Measurements from ENCODE around the gene WDR20. TPM values are rescaled to one million over a fixed set of nuclear protein-coding genes. Genes with fewer than 3 reads are reported as not detected.

Gene WDR20
- total RNA-seq, 1 experiment from 2014 or later = 25.6 TPM

DNA sequence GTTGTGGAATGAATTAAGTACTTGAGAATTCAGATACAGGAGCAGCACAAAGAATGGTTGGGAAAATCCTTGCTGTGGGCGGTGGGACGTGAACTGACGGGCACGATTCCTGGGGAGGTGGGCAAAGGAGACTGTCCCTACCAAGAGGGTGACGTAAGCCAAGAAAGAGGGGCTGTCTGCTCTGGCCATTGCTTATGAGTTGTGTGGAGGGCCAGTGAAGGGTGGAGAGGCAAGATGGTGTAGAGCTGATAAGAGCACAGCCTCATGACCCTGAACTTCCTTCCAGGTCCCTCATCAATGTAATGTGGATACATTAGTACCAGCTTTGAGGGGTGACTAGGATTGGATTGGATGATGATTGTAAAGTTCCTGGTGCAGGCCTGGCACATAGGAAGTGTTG, 50.2 kb downstream of the WDR20 start (continued):
- TF ChIP-seq, protein P1, sequence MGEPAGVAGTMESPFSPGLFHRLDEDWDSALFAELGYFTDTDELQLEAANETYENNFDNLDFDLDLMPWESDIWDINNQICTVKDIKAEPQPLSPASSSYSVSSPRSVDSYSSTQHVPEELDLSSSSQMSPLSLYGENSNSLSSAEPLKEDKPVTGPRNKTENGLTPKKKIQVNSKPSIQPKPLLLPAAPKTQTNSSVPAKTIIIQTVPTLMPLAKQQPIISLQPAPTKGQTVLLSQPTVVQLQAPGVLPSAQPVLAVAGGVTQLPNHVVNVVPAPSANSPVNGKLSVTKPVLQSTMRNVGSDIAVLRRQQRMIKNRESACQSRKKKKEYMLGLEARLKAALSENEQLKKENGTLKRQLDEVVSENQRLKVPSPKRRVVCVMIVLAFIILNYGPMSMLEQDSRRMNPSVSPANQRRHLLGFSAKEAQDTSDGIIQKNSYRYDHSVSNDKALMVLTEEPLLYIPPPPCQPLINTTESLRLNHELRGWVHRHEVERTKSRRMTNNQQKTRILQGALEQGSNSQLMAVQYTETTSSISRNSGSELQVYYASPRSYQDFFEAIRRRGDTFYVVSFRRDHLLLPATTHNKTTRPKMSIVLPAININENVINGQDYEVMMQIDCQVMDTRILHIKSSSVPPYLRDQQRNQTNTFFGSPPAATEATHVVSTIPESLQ (CRISPR knock-in tag; IDR thresholded peaks at IDR 0.05) = no peak

DNA sequence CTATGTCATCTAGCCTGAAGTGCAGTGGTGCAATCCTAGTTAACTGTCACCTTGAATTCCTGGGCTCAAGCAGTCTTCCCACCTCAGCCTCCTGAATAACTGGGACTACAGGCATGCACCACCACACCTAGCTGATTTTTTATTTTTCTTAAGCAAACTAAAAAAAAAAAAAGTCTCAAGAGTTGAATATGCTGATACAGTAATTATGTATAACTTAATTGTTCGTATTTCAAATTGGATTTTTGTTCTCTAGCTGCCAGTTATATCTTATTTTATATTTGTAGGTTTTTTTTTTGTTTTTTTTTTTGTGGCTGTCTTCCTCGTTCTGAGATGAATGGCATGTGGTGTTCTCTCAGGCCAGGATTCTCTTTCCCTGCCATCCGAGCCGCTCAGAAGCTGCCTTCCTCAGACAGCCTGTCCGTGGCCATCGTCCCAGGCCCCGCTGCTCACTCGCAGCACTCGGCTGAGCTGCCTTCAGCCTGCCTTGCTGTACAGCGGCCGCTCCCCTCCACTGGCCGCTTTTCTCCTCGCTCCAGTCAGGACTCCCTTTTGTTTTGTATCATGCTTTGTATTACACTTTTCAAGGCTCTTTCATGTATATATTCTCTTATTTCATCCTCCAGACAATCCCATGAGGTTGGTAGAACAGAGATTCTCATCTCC, 53.3 kb downstream of the WDR20 start:
- TF ChIP-seq ZNF263 (CRISPR knock-in tag; IDR thresholded peaks at IDR 0.05; ENCODE audit: low read depth) = no peak
- TF ChIP-seq ZNF671 (CRISPR knock-in tag; IDR thresholded peaks at IDR 0.05) = no peak
- TF ChIP-seq RORB (CRISPR knock-in tag; IDR thresholded peaks at IDR 0.05) = no peak
- TF ChIP-seq FOXJ3 (CRISPR knock-in tag; IDR thresholded peaks at IDR 0.05; ENCODE audit: borderline replicate concordance) = no peak
- TF ChIP-seq, protein P2, sequence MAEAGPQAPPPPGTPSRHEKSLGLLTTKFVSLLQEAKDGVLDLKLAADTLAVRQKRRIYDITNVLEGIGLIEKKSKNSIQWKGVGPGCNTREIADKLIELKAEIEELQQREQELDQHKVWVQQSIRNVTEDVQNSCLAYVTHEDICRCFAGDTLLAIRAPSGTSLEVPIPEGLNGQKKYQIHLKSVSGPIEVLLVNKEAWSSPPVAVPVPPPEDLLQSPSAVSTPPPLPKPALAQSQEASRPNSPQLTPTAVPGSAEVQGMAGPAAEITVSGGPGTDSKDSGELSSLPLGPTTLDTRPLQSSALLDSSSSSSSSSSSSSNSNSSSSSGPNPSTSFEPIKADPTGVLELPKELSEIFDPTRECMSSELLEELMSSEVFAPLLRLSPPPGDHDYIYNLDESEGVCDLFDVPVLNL (CRISPR knock-in tag; IDR thresholded peaks at IDR 0.05; ENCODE audit: borderline replicate concordance, low read depth) = no peak
- no peak for TF ChIP-seq ZBTB21 (CRISPR knock-in tag; IDR thresholded peaks at IDR 0.05; ENCODE audit: borderline replicate concordance)
- TF ChIP-seq, protein P3, sequence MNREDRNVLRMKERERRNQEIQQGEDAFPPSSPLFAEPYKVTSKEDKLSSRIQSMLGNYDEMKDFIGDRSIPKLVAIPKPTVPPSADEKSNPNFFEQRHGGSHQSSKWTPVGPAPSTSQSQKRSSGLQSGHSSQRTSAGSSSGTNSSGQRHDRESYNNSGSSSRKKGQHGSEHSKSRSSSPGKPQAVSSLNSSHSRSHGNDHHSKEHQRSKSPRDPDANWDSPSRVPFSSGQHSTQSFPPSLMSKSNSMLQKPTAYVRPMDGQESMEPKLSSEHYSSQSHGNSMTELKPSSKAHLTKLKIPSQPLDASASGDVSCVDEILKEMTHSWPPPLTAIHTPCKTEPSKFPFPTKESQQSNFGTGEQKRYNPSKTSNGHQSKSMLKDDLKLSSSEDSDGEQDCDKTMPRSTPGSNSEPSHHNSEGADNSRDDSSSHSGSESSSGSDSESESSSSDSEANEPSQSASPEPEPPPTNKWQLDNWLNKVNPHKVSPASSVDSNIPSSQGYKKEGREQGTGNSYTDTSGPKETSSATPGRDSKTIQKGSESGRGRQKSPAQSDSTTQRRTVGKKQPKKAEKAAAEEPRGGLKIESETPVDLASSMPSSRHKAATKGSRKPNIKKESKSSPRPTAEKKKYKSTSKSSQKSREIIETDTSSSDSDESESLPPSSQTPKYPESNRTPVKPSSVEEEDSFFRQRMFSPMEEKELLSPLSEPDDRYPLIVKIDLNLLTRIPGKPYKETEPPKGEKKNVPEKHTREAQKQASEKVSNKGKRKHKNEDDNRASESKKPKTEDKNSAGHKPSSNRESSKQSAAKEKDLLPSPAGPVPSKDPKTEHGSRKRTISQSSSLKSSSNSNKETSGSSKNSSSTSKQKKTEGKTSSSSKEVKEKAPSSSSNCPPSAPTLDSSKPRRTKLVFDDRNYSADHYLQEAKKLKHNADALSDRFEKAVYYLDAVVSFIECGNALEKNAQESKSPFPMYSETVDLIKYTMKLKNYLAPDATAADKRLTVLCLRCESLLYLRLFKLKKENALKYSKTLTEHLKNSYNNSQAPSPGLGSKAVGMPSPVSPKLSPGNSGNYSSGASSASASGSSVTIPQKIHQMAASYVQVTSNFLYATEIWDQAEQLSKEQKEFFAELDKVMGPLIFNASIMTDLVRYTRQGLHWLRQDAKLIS (CRISPR knock-in tag; IDR thresholded peaks at IDR 0.05; ENCODE audit: borderline replicate concordance) = no peak
- TF ChIP-seq TEAD4 (CRISPR knock-in tag; IDR thresholded peaks at IDR 0.05) = no peak
- no peak for TF ChIP-seq SOX15 (CRISPR knock-in tag; IDR thresholded peaks at IDR 0.05)
- TF ChIP-seq, protein P4, sequence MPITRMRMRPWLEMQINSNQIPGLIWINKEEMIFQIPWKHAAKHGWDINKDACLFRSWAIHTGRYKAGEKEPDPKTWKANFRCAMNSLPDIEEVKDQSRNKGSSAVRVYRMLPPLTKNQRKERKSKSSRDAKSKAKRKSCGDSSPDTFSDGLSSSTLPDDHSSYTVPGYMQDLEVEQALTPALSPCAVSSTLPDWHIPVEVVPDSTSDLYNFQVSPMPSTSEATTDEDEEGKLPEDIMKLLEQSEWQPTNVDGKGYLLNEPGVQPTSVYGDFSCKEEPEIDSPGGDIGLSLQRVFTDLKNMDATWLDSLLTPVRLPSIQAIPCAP (CRISPR knock-in tag; IDR thresholded peaks at IDR 0.05) = no peak
- TF ChIP-seq MXD4 (CRISPR knock-in tag; IDR thresholded peaks at IDR 0.05; ENCODE audit: borderline replicate concordance) = no peak
- TF ChIP-seq, protein P1 (CRISPR knock-in tag; IDR thresholded peaks at IDR 0.05) = no peak
- no peak for TF ChIP-seq NFYB (CRISPR knock-in tag; conservative IDR thresholded peaks at IDR 0.05; ENCODE audit: low read depth)
- TF ChIP-seq ATF1 (CRISPR knock-in tag; IDR thresholded peaks at IDR 0.05) = no peak
- TF ChIP-seq, protein P5, sequence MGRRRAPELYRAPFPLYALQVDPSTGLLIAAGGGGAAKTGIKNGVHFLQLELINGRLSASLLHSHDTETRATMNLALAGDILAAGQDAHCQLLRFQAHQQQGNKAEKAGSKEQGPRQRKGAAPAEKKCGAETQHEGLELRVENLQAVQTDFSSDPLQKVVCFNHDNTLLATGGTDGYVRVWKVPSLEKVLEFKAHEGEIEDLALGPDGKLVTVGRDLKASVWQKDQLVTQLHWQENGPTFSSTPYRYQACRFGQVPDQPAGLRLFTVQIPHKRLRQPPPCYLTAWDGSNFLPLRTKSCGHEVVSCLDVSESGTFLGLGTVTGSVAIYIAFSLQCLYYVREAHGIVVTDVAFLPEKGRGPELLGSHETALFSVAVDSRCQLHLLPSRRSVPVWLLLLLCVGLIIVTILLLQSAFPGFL (CRISPR knock-in tag; IDR thresholded peaks at IDR 0.05; ENCODE audit: borderline replicate concordance) = no peak
- TF ChIP-seq, protein P6, sequence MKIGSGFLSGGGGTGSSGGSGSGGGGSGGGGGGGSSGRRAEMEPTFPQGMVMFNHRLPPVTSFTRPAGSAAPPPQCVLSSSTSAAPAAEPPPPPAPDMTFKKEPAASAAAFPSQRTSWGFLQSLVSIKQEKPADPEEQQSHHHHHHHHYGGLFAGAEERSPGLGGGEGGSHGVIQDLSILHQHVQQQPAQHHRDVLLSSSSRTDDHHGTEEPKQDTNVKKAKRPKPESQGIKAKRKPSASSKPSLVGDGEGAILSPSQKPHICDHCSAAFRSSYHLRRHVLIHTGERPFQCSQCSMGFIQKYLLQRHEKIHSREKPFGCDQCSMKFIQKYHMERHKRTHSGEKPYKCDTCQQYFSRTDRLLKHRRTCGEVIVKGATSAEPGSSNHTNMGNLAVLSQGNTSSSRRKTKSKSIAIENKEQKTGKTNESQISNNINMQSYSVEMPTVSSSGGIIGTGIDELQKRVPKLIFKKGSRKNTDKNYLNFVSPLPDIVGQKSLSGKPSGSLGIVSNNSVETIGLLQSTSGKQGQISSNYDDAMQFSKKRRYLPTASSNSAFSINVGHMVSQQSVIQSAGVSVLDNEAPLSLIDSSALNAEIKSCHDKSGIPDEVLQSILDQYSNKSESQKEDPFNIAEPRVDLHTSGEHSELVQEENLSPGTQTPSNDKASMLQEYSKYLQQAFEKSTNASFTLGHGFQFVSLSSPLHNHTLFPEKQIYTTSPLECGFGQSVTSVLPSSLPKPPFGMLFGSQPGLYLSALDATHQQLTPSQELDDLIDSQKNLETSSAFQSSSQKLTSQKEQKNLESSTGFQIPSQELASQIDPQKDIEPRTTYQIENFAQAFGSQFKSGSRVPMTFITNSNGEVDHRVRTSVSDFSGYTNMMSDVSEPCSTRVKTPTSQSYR (CRISPR knock-in tag; IDR thresholded peaks at IDR 0.05) = no peak
- DNase-seq (ENCODE audit: low spot score) (no peak), ATAC-seq (peak; percentile 60)
- Mint-ChIP-seq H3K27ac (peak overlapping the region; percentile 36), H3K27me3 (ENCODE audit: low read depth) (no peaks in the 10 kb centered on the region), H3K9me3 (no peaks in the 10 kb centered on the region), H3K4me3 (no peak overlapping the region), H3K36me3 (peaks cover 11% of the 10 kb centered on the region), H3K4me1 (peaks cover 39% of the 10 kb centered on the region)
- CTCF ChIA-PET = interaction anchor here (0.6 to 0.7 kb wide), 2 partner anchors 27 to 71 kb away, joined by 3 read pairs; no protein-coding TSS in a partner anchor
- POLR2A ChIA-PET = interaction anchor here (0.6 kb wide), 1 partner anchor 1005 kb away, joined by 3 read pairs; no protein-coding TSS in a partner anchor

All from WTC11 (cell line).